H9 (cell line): ENCODE measurements around the gene KLF13. TPM values are rescaled to one million over a fixed set of nuclear protein-coding genes. Genes with fewer than 3 reads are reported as not detected.

ENCODE experiments used
- DNase-seq: peaks from one replicate; pipeline ENCODE4 v3.0.0-alpha.2; 2017
- H2AFZ ChIP-seq: one replicate; pipeline ENCODE4 v1.6.1; 2013; ENCODE audit warnings: mild to moderate bottlenecking, low read length, control low read depth, moderate library complexity
- H2AK5ac ChIP-seq: 2 replicates; pipeline ENCODE4 v1.6.1; 2013; ENCODE audit warnings: low read length, control low read depth, mixed read lengths; ENCODE audit not compliant: insufficient read length
- H2BK120ac ChIP-seq: one replicate; pipeline ENCODE4 v1.6.1; 2013; ENCODE audit warnings: low read depth, mild to moderate bottlenecking, low read length, control low read depth, inconsistent platforms; ENCODE audit not compliant: poor library complexity, severe bottlenecking
- H2BK12ac ChIP-seq: 2 replicates; pipeline ENCODE4 v1.6.1; 2013; ENCODE audit warnings: low read length, control low read depth, mixed read lengths, low read depth; ENCODE audit not compliant: insufficient read length
- H2BK15ac ChIP-seq: 2 replicates; pipeline ENCODE4 v1.6.1; 2013; ENCODE audit warnings: low read depth, low read length, control low read depth
- H2BK20ac ChIP-seq: one replicate; pipeline ENCODE4 v1.6.1; 2013; ENCODE audit warnings: low read depth, mild to moderate bottlenecking, low read length, control low read depth, inconsistent platforms; ENCODE audit not compliant: poor library complexity, severe bottlenecking
- H2BK5ac ChIP-seq: 2 replicates; pipeline ENCODE4 v1.6.1; 2013; ENCODE audit warnings: low read length, control low read depth, mixed read lengths; ENCODE audit not compliant: insufficient read length
- H3K14ac ChIP-seq: 2 replicates; pipeline ENCODE4 v1.6.1; 2013; ENCODE audit warnings: low read length, control low read depth; ENCODE audit not compliant: insufficient read depth
- H3K18ac ChIP-seq: 2 replicates; pipeline ENCODE4 v1.6.1; 2013; ENCODE audit warnings: low read depth, mild to moderate bottlenecking, mixed read lengths, low read length, control low read depth; ENCODE audit not compliant: insufficient read length
- H3K23ac ChIP-seq: 2 replicates; pipeline ENCODE4 v1.6.1; 2013; ENCODE audit warnings: low read length, control low read depth, mixed read lengths, low read depth; ENCODE audit not compliant: insufficient read length
- H3K23me2 ChIP-seq: 2 replicates; pipeline ENCODE4 v1.6.1; 2013; ENCODE audit warnings: low read depth, mild to moderate bottlenecking, mixed read lengths, low read length, control low read depth; ENCODE audit not compliant: insufficient read length, poor library complexity, severe bottlenecking
- H3K27ac ChIP-seq: 2 replicates; pipeline ENCODE4 v1.5.1; 2013; ENCODE audit warnings: low read length, control low read depth, mixed read lengths, low read depth; ENCODE audit not compliant: insufficient read length
- H3K27me3 ChIP-seq: 2 replicates; pipeline ENCODE4 v1.6.1; 2013; ENCODE audit warnings: low read length, control low read depth, inconsistent platforms; ENCODE audit not compliant: insufficient read depth
- H3K4ac ChIP-seq: 2 replicates; pipeline ENCODE4 v1.6.1; 2013; ENCODE audit warnings: low read depth, mild to moderate bottlenecking, control low read depth, inconsistent platforms, low read length, moderate library complexity
- H3K4me1 ChIP-seq: 2 replicates; pipeline ENCODE4 v1.6.1; 2013; ENCODE audit warnings: low read length, control low read depth, inconsistent platforms; ENCODE audit not compliant: insufficient read depth
- H3K4me2 ChIP-seq: 2 replicates; pipeline ENCODE4 v1.6.1; 2013; ENCODE audit warnings: low read length, control low read depth, mixed read lengths; ENCODE audit not compliant: insufficient read length, insufficient read depth
- H3K56ac ChIP-seq: 2 replicates; pipeline ENCODE4 v1.6.1; 2013; ENCODE audit warnings: low read depth, mild to moderate bottlenecking, mixed read lengths, low read length, control low read depth; ENCODE audit not compliant: insufficient read length
- H3K79me1 ChIP-seq: 2 replicates; pipeline ENCODE4 v1.6.1; 2013; ENCODE audit warnings: low read depth, mild to moderate bottlenecking, moderate library complexity, low read length, control low read depth, inconsistent platforms; ENCODE audit not compliant: insufficient read depth, poor library complexity, severe bottlenecking
- H3K79me2 ChIP-seq: 2 replicates; pipeline ENCODE4 v1.6.1; 2013; ENCODE audit warnings: low read length, control low read depth, inconsistent platforms; ENCODE audit not compliant: insufficient read depth
- H3K9ac ChIP-seq: 2 replicates; pipeline ENCODE4 v1.6.1; 2013; ENCODE audit warnings: low read length, control low read depth, mixed read lengths; ENCODE audit not compliant: insufficient read length; ENCODE audit errors: extremely low read depth
- H3K9me3 ChIP-seq: one replicate; pipeline ENCODE4 v1.6.1; 2013; ENCODE audit warnings: low read depth, low read length, inconsistent platforms; ENCODE audit not compliant: control insufficient read depth
- H3T11ph ChIP-seq: one replicate; pipeline ENCODE4 v1.6.1; 2013; ENCODE audit warnings: mild to moderate bottlenecking, low read length, control low read depth, inconsistent platforms
- H4K20me1 ChIP-seq: one replicate; pipeline ENCODE4 v1.6.1; 2013; ENCODE audit not compliant: control insufficient read depth, insufficient read length, insufficient read depth
- H4K5ac ChIP-seq: 2 replicates; pipeline ENCODE4 v1.6.1; 2013; ENCODE audit warnings: low read depth, mild to moderate bottlenecking, mixed read lengths, low read length, control low read depth; ENCODE audit not compliant: insufficient read length
- H4K8ac ChIP-seq: replicated peaks from 2 replicates; pipeline ENCODE4 v1.6.1; 2013; ENCODE audit warnings: low read length, control low read depth, mixed read lengths, low read depth; ENCODE audit not compliant: insufficient read length
- H4K91ac ChIP-seq: 2 replicates; pipeline ENCODE4 v1.6.1; 2013; ENCODE audit warnings: low read depth, mild to moderate bottlenecking, moderate library complexity, mixed read lengths, low read length, control low read depth; ENCODE audit not compliant: insufficient read length
- H3K27ac Mint-ChIP-seq, 3 experiments: 2 replicates in 2 of 3; 3 replicates in 1 of 3; pipeline ENCODE4 v1.8.0; 2020 to 2021; ENCODE audit warnings: mixed read lengths in 3 of 3, mild to moderate bottlenecking in 1 of 3, moderate library complexity in 1 of 3
- H3K27me3 Mint-ChIP-seq: 2 replicates; pipeline ENCODE4 v1.8.0; 2021; ENCODE audit warnings: low read depth, mild to moderate bottlenecking, moderate library complexity, mixed read lengths
- H3K36me3 Mint-ChIP-seq, 3 experiments: 2 replicates in 2 of 3; 3 replicates in 1 of 3; pipeline ENCODE4 v1.8.0; 2020 to 2021; ENCODE audit warnings: low read depth in 3 of 3, mixed read lengths in 3 of 3; ENCODE audit not compliant: insufficient read depth in 1 of 3
- H3K4me1 Mint-ChIP-seq, 2 experiments: 2 replicates each; pipeline ENCODE4 v1.8.0; 2020; ENCODE audit warnings: mixed read lengths in 2 of 2
- H3K4me3 Mint-ChIP-seq, 2 experiments: 2 replicates in 1 of 2; 3 replicates in 1 of 2; pipeline ENCODE4 v1.8.0; 2020 to 2021; ENCODE audit warnings: mild to moderate bottlenecking in 2 of 2, mixed read lengths in 2 of 2, moderate library complexity in 1 of 2
- H3K9me3 Mint-ChIP-seq, 2 experiments: 2 replicates in 1 of 2; 3 replicates in 1 of 2; pipeline ENCODE4 v1.8.0; 2020; ENCODE audit warnings: mild to moderate bottlenecking in 2 of 2, mixed read lengths in 2 of 2, moderate library complexity in 1 of 2
- CTCF ChIP-seq: fragments of 200-600 bp; sonication (generic); conservative IDR thresholded peaks from 3 replicates; pipeline ENCODE4 v1.8.0; 2021; ENCODE audit warnings: antibody characterized with exemption, mild to moderate bottlenecking
- whole genome bisulfite sequencing: extraction: QIAGEN DNeasy Blood & Tissue Kit; methylation state at CpG from one replicate; pipeline ENCODE4 v1.1.7; 2013; ENCODE audit warnings: missing lambda C conversion rate, low lambda C conversion rate, mixed read lengths; ENCODE audit not compliant: insufficient read length; ENCODE audit errors: extremely low coverage; 5-methylcytosine and 5-hydroxymethylcytosine counted together
- total RNA-seq: library from RNA; stranded (reverse); gene quantifications from 2 replicates; pipeline ENCODE4 v1.2.1, GENCODE V29; 2021

The KLF13 gene
- total RNA-seq, 1 experiment from 2014 or later, result 33.4 TPM

GRCh38 chr15:31333119-31333518 lies 6.5 kb downstream of the KLF13 start:
- Histone ChIP-seq H3K4ac (no peak overlapping the region), H3K9me3 (no peaks in the 10 kb centered on the region), H4K91ac (no peak overlapping the region), H2AK5ac (no peak overlapping the region), H2BK15ac (no peak overlapping the region), H3K9ac (no peak overlapping the region), H2BK120ac (no peak overlapping the region), H2BK5ac (no peak overlapping the region), H3K14ac (no peak overlapping the region), H3K4me1 (peaks cover 4% of the 10 kb centered on the region; the same call in 1 of the 2 replicates), H3K18ac (no peak overlapping the region), H3K23ac (no peak overlapping the region), H4K5ac (no peak overlapping the region), H3K79me2 (peaks cover 17% of the 10 kb centered on the region), H2BK20ac (no peak overlapping the region), H3T11ph (no peak overlapping the region), H2BK12ac (no peak overlapping the region), H3K27me3 (no peaks in the 10 kb centered on the region), H3K27ac (no peak overlapping the region), H4K20me1 (no peaks in the 10 kb centered on the region), H3K79me1 (peaks cover 3% of the 10 kb centered on the region), H4K8ac (no peak overlapping the region), H3K56ac (no peak overlapping the region), H3K4me2 (no peak overlapping the region), H2AFZ (no peak overlapping the region), H3K23me2 (peaks cover 9% of the 10 kb centered on the region)
- Mint-ChIP-seq H3K4me3 (no peak overlapping the region), H3K27ac (no peak overlapping the region), H3K27me3 (no peaks in the 10 kb centered on the region), H3K36me3 (peaks cover 0 to 10% (median 2%) of the 10 kb centered on the region in 3 experiments; a peak in 3 of 7 replicates), H3K4me1 (peaks cover 62 to 68% of the 10 kb centered on the region in 2 experiments), H3K9me3 (no peaks in the 10 kb centered on the region; a peak in 1 of 5 replicates)
- no CpG with 5 or more reads among the region's 4 CpGs for WGBS
- TF ChIP-seq CTCF, result no peak
- no peak for DNase-seq
